HG02973 (cell line): ENCODE data around the gene RHPN2.
"Not testable (repeated sequence)": the region's sequence is repeated elsewhere in the genome, so short reads cannot be mapped to it uniquely, and the experiment has no call there.

ENCODE experiments used
- ATAC-seq: cut with Tn5 transposase; IDR thresholded peaks from one replicate; pipeline ENCODE4 v1.9.1; 2021; ENCODE audit warnings: moderate library complexity; ENCODE audit not compliant: unreplicated experiment

RHPN2 gene

DNA sequence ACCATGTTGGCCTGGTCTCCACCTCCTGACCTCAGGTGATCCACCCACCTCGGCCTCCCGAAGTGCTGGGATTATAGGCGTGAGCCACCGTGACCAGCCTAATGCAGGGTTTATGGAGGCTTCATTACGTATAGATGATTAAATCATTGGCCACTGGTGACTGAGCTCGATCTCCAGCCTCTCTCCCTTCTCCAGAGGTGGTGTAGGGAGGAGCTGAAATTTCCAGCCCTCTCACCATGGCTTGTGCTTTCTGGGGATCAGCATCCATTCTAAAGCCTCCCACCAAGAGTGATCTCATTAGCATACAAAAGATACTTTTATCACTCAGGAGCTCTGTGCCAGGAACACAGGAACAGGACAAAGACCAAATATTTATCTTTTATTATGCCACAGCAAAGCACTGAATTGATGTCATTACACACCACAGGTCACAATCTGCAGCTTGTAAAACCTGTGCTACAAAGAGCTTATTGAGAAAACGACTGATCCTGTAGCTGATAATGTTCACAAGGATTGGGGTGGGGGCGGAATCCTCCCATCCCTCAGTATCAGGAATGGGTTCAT is 32.4 kb downstream of the RHPN2 start:
- ATAC-seq, result no peak

- ATAC-seq, result no peak
Observed at GRCh38 chr19:33029746-33030303, 34.9 kb downstream of the RHPN2 start.

DNA sequence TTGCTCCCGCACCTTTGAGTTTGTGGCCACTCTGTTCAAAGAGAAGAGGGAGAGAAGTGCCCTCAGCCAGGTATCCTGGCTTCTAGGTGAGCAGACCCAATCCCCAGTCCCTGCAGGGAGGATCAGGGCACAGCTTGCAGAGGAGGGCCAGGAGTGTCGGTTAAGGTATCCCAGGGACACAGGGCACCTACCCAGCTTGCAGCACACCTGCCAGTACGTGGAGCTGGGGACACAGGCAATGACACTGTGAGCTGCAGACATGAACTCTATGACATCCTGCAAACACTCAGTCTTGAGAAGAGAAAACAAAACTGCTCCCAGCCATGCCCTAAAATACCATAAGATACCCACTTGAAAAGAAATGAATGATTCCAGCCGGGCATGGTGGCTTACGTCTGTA is 38.1 kb downstream of the RHPN2 start:
- ATAC-seq, result not testable (repeated sequence)

GRCh38 chr19:33025468-33026238 is 39.0 kb downstream of the RHPN2 start:
- ATAC-seq, result not testable (repeated sequence)

GRCh38 chr19:33024398-33024797 is 40.3 kb downstream of the RHPN2 start:
- no peak for ATAC-seq

DNA sequence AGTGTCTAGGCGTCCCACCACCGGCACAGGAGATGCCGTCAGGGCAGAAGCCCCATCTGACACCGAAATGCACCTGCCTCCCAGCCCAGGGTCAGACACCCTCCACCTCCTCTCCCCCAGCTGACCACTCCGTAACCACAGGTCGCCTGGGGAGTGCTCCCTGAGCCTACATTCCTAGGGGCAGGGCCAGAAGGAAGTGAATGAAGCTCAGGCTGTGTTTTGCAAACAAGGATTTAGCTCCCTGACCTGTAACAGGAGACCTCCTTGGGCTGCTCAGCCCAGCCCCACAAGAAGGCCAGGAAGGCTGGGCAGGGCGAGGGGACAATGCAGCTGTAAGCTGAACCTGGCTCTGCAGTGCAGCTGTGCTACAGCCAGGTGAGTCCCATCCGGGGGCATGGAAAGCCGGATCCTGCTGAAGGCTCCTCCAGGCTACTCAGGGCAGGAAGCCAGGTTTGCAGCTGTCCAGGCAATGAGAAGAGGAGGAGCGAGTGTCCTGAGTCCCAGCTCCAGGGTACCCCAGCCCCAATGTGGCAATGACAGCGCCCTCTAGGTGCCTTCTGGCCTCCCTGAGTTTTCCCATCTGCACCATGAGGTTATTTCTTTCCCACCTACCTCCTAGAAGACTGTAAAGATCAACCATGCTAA is 42.1 kb downstream of the RHPN2 start:
- no peak for ATAC-seq

DNA sequence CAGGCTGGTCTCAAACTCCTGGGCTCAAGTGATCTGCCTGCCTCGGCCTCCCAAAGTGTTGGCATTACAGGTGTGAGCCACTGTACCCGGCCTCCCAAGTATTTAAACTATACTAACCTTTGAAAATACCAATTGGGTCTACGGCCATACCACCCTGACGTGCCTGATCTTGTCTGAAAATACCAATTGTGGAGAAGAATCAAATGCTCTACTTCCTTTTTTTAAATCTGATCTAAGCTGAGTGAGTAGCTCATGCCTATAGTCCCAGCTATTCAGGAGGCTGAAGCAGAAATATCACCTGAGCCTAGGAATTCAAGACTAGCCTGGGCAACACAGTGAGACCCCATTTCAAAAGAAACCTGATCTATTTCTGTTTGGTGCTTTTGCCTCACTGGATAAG is 53.8 kb downstream of the RHPN2 start:
- ATAC-seq, result not testable (repeated sequence)

DNA sequence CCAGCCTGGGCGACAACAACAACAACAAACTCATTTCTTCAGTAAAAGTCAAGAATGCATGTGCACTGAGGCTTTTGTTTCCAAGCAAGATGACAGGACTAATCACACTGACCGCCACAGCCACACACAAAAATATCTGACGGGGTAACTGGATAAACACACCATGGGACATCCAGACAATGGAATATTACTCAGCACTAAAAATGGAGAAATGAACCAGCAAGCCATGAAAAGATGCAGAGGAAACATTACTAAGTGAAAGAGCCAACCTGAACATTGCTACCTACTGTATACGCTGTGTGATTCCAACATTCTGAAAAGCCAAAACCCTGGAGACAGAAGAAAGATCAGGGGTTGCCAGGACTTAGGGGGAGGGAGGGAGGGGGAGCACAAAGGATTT is 56.0 kb downstream of the RHPN2 start:
- no peak for ATAC-seq

GRCh38 chr19:33005440-33005839 is 59.2 kb downstream of the RHPN2 start:
- ATAC-seq, result no peak

DNA sequence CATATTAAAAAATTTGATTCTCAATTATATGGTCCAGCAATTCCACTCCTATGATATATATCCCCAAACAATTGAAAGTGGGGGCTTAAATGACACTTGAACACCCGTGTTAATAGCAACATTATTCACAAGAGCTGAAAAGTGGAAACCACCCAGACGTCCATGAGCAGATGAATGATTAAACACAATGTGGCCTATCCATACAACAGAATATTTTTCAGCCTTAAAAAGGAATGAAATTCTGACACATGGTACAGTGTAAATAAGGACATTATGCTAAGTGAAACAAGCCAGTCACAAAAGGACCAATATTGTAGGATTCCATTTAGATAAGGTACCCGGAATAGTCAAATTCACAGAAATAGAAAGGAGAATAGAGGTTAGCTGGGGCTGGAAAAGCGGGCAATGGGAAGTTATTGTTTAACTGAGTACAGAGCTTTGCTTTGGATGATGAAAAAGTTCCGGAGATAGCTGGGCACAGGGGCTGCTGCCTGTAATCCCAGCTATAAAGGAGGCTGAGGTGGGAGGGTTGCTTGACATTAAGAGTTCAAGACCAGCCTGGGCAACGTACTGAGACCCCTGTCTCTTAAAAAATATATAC is 61.2 kb downstream of the RHPN2 start:
- ATAC-seq, result not testable (repeated sequence)

- not testable (repeated sequence) for ATAC-seq
Observed at GRCh38 chr19:33002126-33002865, 62.4 kb downstream of the RHPN2 start.

- ATAC-seq, result no peak
Observed at GRCh38 chr19:33000910-33001309, 63.8 kb downstream of the RHPN2 start.

DNA sequence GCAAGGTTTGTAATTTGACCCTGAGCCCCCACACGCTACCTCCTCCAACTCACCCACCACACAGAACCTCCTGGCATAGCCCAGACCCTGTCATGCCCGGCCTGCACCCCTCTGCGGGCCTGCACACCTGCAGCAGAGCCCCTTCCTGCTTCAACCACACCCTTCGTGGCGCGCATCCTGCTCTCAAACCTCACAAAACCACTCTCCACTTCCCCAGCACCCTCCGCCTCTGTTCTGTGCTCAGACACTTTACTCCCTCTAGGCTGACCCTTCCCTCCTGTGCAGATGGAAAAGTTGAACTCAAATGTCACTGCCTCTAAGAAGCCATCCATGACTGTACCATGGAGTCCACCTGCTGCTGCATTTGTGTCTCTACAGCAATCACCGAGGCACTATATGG is 64.2 kb downstream of the RHPN2 start:
- ATAC-seq, result no peak

DNA sequence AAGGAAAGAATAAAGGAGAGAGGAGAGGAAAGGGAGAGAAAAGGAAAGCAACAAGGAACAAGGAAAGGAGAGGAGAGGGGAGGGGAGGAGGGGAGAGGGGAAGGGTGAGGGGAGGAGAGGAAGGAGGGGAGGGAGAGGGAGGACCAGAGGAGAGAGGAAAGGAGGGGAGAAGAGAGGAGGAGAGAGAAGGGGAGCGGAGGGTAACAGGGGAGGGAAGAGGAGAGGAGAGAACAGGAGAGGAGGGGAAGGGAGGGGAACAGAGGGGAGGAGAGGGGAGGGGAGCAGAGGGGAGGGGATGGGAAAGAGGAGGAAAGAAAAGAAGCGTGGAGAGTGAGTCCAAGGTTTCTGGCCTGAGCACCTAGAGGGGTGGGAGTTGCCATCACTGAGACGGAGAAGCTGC is 66.0 kb downstream of the RHPN2 start:
- ATAC-seq, result no peak

GRCh38 chr19:32997716-32998355 is 66.9 kb downstream of the RHPN2 start:
- ATAC-seq, result no peak

DNA sequence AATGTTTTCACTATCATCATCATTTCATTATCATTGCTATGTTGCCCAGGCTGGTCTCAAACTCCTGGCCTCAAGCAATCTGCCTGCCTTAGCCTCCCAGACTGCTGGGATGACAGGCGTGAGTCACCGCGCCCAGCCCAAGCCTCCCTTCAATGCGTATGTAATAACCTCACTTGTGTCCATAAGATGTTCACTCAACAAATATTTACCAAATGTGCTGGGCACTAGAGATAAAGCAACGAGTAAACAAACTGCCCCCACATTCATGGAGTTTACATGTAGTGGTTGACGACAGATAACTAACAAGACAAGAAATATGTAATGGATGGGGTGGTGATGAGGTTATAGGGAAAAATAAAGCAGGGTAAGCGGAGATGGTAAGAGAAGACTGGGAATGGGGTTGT is 67.6 kb downstream of the RHPN2 start:
- ATAC-seq, result not testable (repeated sequence)

GRCh38 chr19:32995966-32996365 is 68.7 kb downstream of the RHPN2 start:
- ATAC-seq, result not testable (repeated sequence)

DNA sequence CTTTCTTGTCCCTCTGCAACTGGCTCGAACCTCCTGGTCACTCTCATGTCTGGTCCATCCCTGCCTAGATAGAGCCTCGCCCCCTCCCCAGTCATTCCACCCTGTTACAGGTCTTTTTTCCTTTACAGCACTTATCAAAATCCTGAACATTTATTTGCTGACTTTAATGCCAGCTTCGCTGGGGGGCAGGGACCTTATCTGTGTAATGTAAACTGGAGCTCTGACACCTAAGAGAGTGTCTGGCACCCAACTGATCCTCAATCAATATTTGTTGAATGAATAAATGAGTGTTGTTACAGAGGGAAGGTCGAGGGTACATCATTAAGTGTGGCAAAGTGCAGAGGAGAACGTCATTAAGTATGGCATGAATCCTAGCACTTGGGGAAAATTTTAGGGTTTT is 76.0 kb downstream of the RHPN2 start:
- ATAC-seq, result no peak

GRCh38 chr19:32988254-32988653 is 76.4 kb downstream of the RHPN2 start:
- not testable (repeated sequence) for ATAC-seq

DNA sequence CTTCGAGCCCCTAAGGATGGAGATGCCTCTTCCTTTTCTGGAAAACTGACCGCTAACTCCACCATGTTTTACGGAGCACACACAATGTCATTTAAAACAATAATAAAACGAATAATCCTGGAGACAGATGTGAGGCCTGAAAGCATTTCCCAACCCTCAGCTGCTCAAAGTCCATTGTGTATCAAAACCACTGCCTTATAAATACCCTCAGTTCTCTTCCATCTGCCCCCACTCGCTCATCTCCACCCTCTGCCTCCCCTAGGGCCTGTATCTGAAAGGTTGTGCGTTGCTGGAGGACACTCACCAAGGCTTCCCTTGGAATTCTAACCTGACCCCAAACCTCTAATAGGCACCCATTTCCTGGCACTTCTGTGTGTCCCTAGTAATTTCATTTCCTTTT is 82.2 kb downstream of the RHPN2 start:
- not testable (repeated sequence) for ATAC-seq
